GM23248 (cell line): ENCODE measurements around the gene PHOSPHO2. TPM values are rescaled to one million over a fixed set of nuclear protein-coding genes. Genes with fewer than 3 reads are reported as not detected.
"Not testable (repeated sequence)": the region's sequence is repeated elsewhere in the genome, so short reads cannot be mapped to it uniquely, and the experiment has no call there.

Source experiments
- DNase-seq: peaks from one replicate; pipeline ENCODE4 v3.0.0-alpha.2; 2015
- H2AFZ ChIP-seq: fragments of 200-600 bp; sonication (generic); 2 replicates; pipeline ENCODE4 v1.6.1; 2016; ENCODE audit warnings: antibody characterized with exemption
- H3F3A ChIP-seq: fragments of 200-600 bp; sonication (generic); 2 replicates; pipeline ENCODE4 v1.6.1; 2016; ENCODE audit warnings: mild to moderate bottlenecking, antibody characterized with exemption, mixed run types; ENCODE audit not compliant: insufficient read depth
- H3K27ac ChIP-seq: fragments of 200-600 bp; sonication (generic); 2 replicates; pipeline ENCODE4 v1.5.1; 2016; ENCODE audit warnings: mild to moderate bottlenecking
- H3K27me3 ChIP-seq: fragments of 200-600 bp; sonication (generic); replicated peaks from 2 replicates; pipeline ENCODE4 v1.6.1; 2016; ENCODE audit warnings: mild to moderate bottlenecking; ENCODE audit not compliant: insufficient read depth
- H3K36me3 ChIP-seq: fragments of 200-600 bp; sonication (generic); 2 replicates; pipeline ENCODE4 v1.6.1; 2016; ENCODE audit warnings: low read depth, mild to moderate bottlenecking
- H3K4me1 ChIP-seq: fragments of 200-600 bp; sonication (generic); 2 replicates; pipeline ENCODE4 v1.6.1; 2016; ENCODE audit warnings: mild to moderate bottlenecking; ENCODE audit not compliant: insufficient read depth
- H3K4me2 ChIP-seq: fragments of 200-600 bp; sonication (generic); one replicate; pipeline ENCODE4 v1.6.1; 2016; ENCODE audit warnings: mild to moderate bottlenecking; ENCODE audit not compliant: unreplicated experiment
- H3K4me3 ChIP-seq: fragments of 200-600 bp; sonication (generic); 2 replicates; pipeline ENCODE4 v1.5.1; 2016; ENCODE audit warnings: mild to moderate bottlenecking
- H3K79me2 ChIP-seq: fragments of 200-600 bp; sonication (generic); 2 replicates; pipeline ENCODE4 v1.6.1; 2016; ENCODE audit warnings: mild to moderate bottlenecking; ENCODE audit not compliant: insufficient read depth
- H3K9ac ChIP-seq: fragments of 200-600 bp; sonication (generic); 2 replicates; pipeline ENCODE4 v1.6.1; 2016; ENCODE audit warnings: mild to moderate bottlenecking
- H3K9me2 ChIP-seq: fragments of 200-600 bp; sonication (generic); 2 replicates; pipeline ENCODE4 v1.6.1; 2016; ENCODE audit warnings: mixed run types, mild to moderate bottlenecking, moderate library complexity; ENCODE audit not compliant: insufficient read depth
- H3K9me3 ChIP-seq: fragments of 200-600 bp; sonication (generic); one replicate; pipeline ENCODE4 v1.6.1; 2017; ENCODE audit warnings: low read depth
- H4K20me1 ChIP-seq: fragments of 200-600 bp; sonication (generic); 2 replicates; pipeline ENCODE4 v1.6.0; 2016; ENCODE audit not compliant: insufficient read depth
- EZH2 ChIP-seq: fragments of 200-600 bp; sonication (generic); IDR thresholded peaks from 2 replicates; pipeline ENCODE4 v1.6.1; 2018; ENCODE audit warnings: antibody characterized with exemption, mild to moderate bottlenecking; ENCODE audit not compliant: insufficient read depth, poor library complexity, severe bottlenecking
- EZH2phosphoT487 ChIP-seq: fragments of 200-600 bp; sonication (generic); IDR thresholded peaks from 2 replicates; pipeline ENCODE4 v1.6.1; 2018; ENCODE audit warnings: antibody characterized with exemption, moderate library complexity, mild to moderate bottlenecking, low read depth; ENCODE audit not compliant: insufficient read depth
- WGBS, 2 experiments: methylation state at CpG; one replicate each; pipeline ENCODE4 v1.1.6; 2015 to 2017; ENCODE audit warnings: low lambda C conversion rate in 2 of 2, low coverage in 1 of 2; ENCODE audit errors: missing lambda C conversion rate in 2 of 2; 5-methylcytosine and 5-hydroxymethylcytosine counted together
- in situ Hi-C: fragments of 300-500 bp; cut with MboI; formaldehyde crosslinking; loops from 2 replicates; pipeline ENCODE4 v1.15.0; 2020
- polyA plus RNA-seq: library from polyadenylated mRNA; unstranded; fragments of >200 nt; fragmentation: Nextera tagmentation; extraction: Ambion mirVana; gene quantifications from 2 replicates; pipeline ENCODE4 v1.2.1, GENCODE V29; 2016
- total RNA-seq: library from RNA; depleted of rRNA; stranded (reverse); fragments of >200 nt; shearing (Covaris generic); gene quantifications from 2 replicates; pipeline ENCODE4 v1.2.3, GENCODE V29; 2014

Gene PHOSPHO2
- total and polyA plus RNA-seq, 2 experiments from 2014 or later, result 0.86 to 3.6 TPM

GRCh38 chr2:169684135-169684565 is 10.1 kb upstream of the PHOSPHO2 start:
- Histone ChIP-seq H3K27ac (no peak overlapping the region), H3K9ac (no peak overlapping the region), H4K20me1 (no peaks in the 10 kb centered on the region), H3K4me3 (no peak overlapping the region), H3K4me2 (no peak overlapping the region), H3K9me3 (no peaks in the 10 kb centered on the region), H2AFZ (no peak overlapping the region), H3K79me2 (no peaks in the 10 kb centered on the region), H3K9me2 (no peaks in the 10 kb centered on the region), H3K4me1 (no peaks in the 10 kb centered on the region), H3K27me3 (no peaks in the 10 kb centered on the region), H3F3A (no peaks in the 10 kb centered on the region), H3K36me3 (no peaks in the 10 kb centered on the region)
- TF ChIP-seq EZH2 (no peak), EZH2phosphoT487 (no peak)
- no peak for DNase-seq
- in situ Hi-C loops, result no loop called here
- WGBS, 2 experiments, result 86 to 91% methylated on average over 3 of the region's 3 CpGs

GRCh38 chr2:169684712-169685111 is 9.6 kb upstream of the PHOSPHO2 start:
- H3K9me3 ChIP-seq, H3K9ac ChIP-seq, H3K79me2 ChIP-seq, H3K4me2 ChIP-seq, H3K4me3 ChIP-seq, H3K9me2 ChIP-seq, DNase-seq, H3K27me3 ChIP-seq, H2AFZ ChIP-seq, H3K36me3 ChIP-seq, H3F3A ChIP-seq, H3K27ac ChIP-seq, in situ Hi-C loops, H3K4me1 ChIP-seq, H4K20me1 ChIP-seq: not testable (repeated sequence)
- WGBS, 2 experiments, result 69 to 84% methylated on average over 2 of the region's 2 CpGs

GRCh38 chr2:169686825-169687224 is 7.4 kb upstream of the PHOSPHO2 start:
- H3F3A ChIP-seq, H3K9me2 ChIP-seq, H3K27ac ChIP-seq, in situ Hi-C loops, H4K20me1 ChIP-seq, H3K4me3 ChIP-seq, H3K79me2 ChIP-seq, H3K36me3 ChIP-seq, H3K27me3 ChIP-seq, DNase-seq, H3K9me3 ChIP-seq, H3K4me2 ChIP-seq, H3K9ac ChIP-seq, H2AFZ ChIP-seq, H3K4me1 ChIP-seq: not testable (repeated sequence)
- 59 to 68% methylated on average over 4 of the region's 4 CpGs for WGBS, 2 experiments

- H3K4me1 ChIP-seq, in situ Hi-C loops, DNase-seq, H3K27me3 ChIP-seq, H3K36me3 ChIP-seq, H4K20me1 ChIP-seq, H3K27ac ChIP-seq, H3F3A ChIP-seq, H3K9me2 ChIP-seq, H3K9ac ChIP-seq, H3K4me3 ChIP-seq, H3K9me3 ChIP-seq, H2AFZ ChIP-seq, H3K79me2 ChIP-seq, H3K4me2 ChIP-seq: not testable (repeated sequence)
Measured at GRCh38 chr2:169687943-169688342, 6.3 kb upstream of the PHOSPHO2 start.

GRCh38 chr2:169690958-169691357 is 3.3 kb upstream of the PHOSPHO2 start:
- 37 to 50% methylated on average over 1 of the region's 1 CpG for WGBS, 2 experiments

More at GRCh38 chr2:169690958-169691357, 3.3 kb upstream of the PHOSPHO2 start:
- H3K4me2 ChIP-seq, result no peak overlapping the region
- no peak overlapping the region for H3K4me3 ChIP-seq
- H3K9ac ChIP-seq, result no peak overlapping the region
- DNase-seq, result no peak
- H4K20me1 ChIP-seq, result no peaks in the 10 kb centered on the region
- H3K36me3 ChIP-seq, result no peaks in the 10 kb centered on the region
- no peak overlapping the region for H3K27ac ChIP-seq
- H3F3A ChIP-seq, result no peaks in the 10 kb centered on the region
- in situ Hi-C loops, result no loop called here
- H3K27me3 ChIP-seq, result no peaks in the 10 kb centered on the region
- no peak for TF ChIP-seq EZH2
- no peak for TF ChIP-seq EZH2phosphoT487
- no peaks in the 10 kb centered on the region for H3K79me2 ChIP-seq
- H3K9me2 ChIP-seq, result no peaks in the 10 kb centered on the region
- H2AFZ ChIP-seq, result no peak overlapping the region
- H3K9me3 ChIP-seq, result no peaks in the 10 kb centered on the region
- H3K4me1 ChIP-seq, result 0 out of 2 replicates have a peak, but pooled peaks cover 6% of the 10 kb centered on the region
